ENCODE results near the gene CLEC10A. TPM values are rescaled to one million over a fixed set of nuclear protein-coding genes. Genes with fewer than 3 reads are reported as not detected.

Gene CLEC10A
- total and polyA plus RNA-seq, 2 experiments from 2014 or later, result not detected

GRCh38 chr17:7078711-7079110 is 1.3 kb downstream of the CLEC10A start:
- H3K79me2 ChIP-seq (ENCODE audit: insufficient read depth), result no peaks in the 10 kb centered on the region
- peaks cover 7% of the 10 kb centered on the region; the same call in 1 of the 2 replicates for H3K27me3 ChIP-seq (replicated peaks; ENCODE audit: insufficient read depth)
- H3F3A ChIP-seq (ENCODE audit: insufficient read depth), result no peaks in the 10 kb centered on the region
- no peak overlapping the region for H3K4me3 ChIP-seq
- no peaks in the 10 kb centered on the region for H4K20me1 ChIP-seq (ENCODE audit: insufficient read depth)
- H3K4me2 ChIP-seq (ENCODE audit: unreplicated experiment), result no peak overlapping the region
- no peaks in the 10 kb centered on the region for H3K9me2 ChIP-seq (ENCODE audit: insufficient read depth)
- no peak overlapping the region for H3K9ac ChIP-seq
- no peaks in the 10 kb centered on the region for H3K4me1 ChIP-seq (ENCODE audit: insufficient read depth)
- no peak for DNase-seq
- H3K9me3 ChIP-seq (ENCODE audit: low read depth), result no peaks in the 10 kb centered on the region
- WGBS, 2 experiments (ENCODE audit: low coverage in 1 of 2, low lambda C conversion rate in 2 of 2, missing lambda C conversion rate in 2 of 2), result 65 to 67% methylated on average over 10 of the region's 10 CpGs
- no peak overlapping the region for H3K27ac ChIP-seq
- TF ChIP-seq EZH2phosphoT487 (IDR thresholded peaks at IDR 0.05; ENCODE audit: insufficient read depth, low read depth), result no peak
- no peak for TF ChIP-seq EZH2 (IDR thresholded peaks at IDR 0.05; ENCODE audit: insufficient read depth, poor library complexity, severe bottlenecking)
- no peaks in the 10 kb centered on the region for H3K36me3 ChIP-seq (ENCODE audit: low read depth)
- in situ Hi-C loops (cut with MboI), result no loop called here
- no peak overlapping the region for H2AFZ ChIP-seq

- H3K4me1 ChIP-seq (ENCODE audit: insufficient read depth), result no peaks in the 10 kb centered on the region
- H3K9me3 ChIP-seq (ENCODE audit: low read depth), result no peaks in the 10 kb centered on the region
- H3K4me2 ChIP-seq (ENCODE audit: unreplicated experiment), result no peak overlapping the region
- no peak overlapping the region for H2AFZ ChIP-seq
- H3K36me3 ChIP-seq (ENCODE audit: low read depth), result no peaks in the 10 kb centered on the region
- DNase-seq, result no peak
- no peak overlapping the region for H3K27ac ChIP-seq
- H3K79me2 ChIP-seq (ENCODE audit: insufficient read depth), result no peaks in the 10 kb centered on the region
- TF ChIP-seq EZH2phosphoT487 (IDR thresholded peaks at IDR 0.05; ENCODE audit: insufficient read depth, low read depth), result no peak
- TF ChIP-seq EZH2 (IDR thresholded peaks at IDR 0.05; ENCODE audit: insufficient read depth, poor library complexity, severe bottlenecking), result no peak
- no peaks in the 10 kb centered on the region for H3K9me2 ChIP-seq (ENCODE audit: insufficient read depth)
- no peak overlapping the region for H3K4me3 ChIP-seq
- H3K27me3 ChIP-seq (replicated peaks; ENCODE audit: insufficient read depth), result peaks cover 5% of the 10 kb centered on the region; the same call in 1 of the 2 replicates
- H3F3A ChIP-seq (ENCODE audit: insufficient read depth), result no peaks in the 10 kb centered on the region
- 55 to 57% methylated on average over 6 to 7 of the region's 7 CpGs for WGBS, 2 experiments (ENCODE audit: low coverage in 1 of 2, low lambda C conversion rate in 2 of 2, missing lambda C conversion rate in 2 of 2)
- in situ Hi-C loops (cut with MboI), result no loop called here
- no peak overlapping the region for H3K9ac ChIP-seq
- H4K20me1 ChIP-seq (ENCODE audit: insufficient read depth), result no peaks in the 10 kb centered on the region
These were observed 2.0 kb downstream of the CLEC10A start for GRCh38 chr17:7077911-7078546.

DNA sequence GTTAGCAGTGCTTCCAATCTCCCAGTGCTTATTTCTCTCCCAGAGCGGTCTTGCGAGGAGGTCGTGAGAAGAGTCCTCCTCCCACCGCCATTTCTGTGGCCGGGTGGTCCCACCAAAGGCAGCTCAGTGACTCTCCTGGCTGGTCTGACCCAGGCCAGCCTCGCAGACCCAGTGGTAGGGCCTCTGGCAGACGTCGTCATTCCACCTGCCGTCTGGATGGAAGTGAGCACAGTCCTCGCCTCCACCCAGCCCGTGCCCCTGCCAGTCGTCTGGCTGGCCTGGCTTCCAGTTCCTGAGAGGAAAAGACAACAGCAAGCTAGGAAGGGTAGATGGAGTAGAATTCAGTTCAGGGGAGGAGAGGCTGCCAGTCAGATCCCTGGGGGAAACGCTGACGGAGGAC is 5.1 kb downstream of the CLEC10A start:
- H3K4me1 ChIP-seq (ENCODE audit: insufficient read depth), result no peaks in the 10 kb centered on the region
- H2AFZ ChIP-seq, result no peak overlapping the region
- H3K79me2 ChIP-seq (ENCODE audit: insufficient read depth), result no peaks in the 10 kb centered on the region
- DNase-seq, result no peak
- H4K20me1 ChIP-seq (ENCODE audit: insufficient read depth), result no peaks in the 10 kb centered on the region
- H3K36me3 ChIP-seq (ENCODE audit: low read depth), result no peaks in the 10 kb centered on the region
- H3K27me3 ChIP-seq (replicated peaks; ENCODE audit: insufficient read depth), result peaks cover 3% of the 10 kb centered on the region; the same call in 1 of the 2 replicates
- H3F3A ChIP-seq (ENCODE audit: insufficient read depth), result no peaks in the 10 kb centered on the region
- H3K9me2 ChIP-seq (ENCODE audit: insufficient read depth), result no peaks in the 10 kb centered on the region
- no peak overlapping the region for H3K9ac ChIP-seq
- TF ChIP-seq EZH2phosphoT487 (IDR thresholded peaks at IDR 0.05; ENCODE audit: insufficient read depth, low read depth), result no peak
- no peak for TF ChIP-seq EZH2 (IDR thresholded peaks at IDR 0.05; ENCODE audit: insufficient read depth, poor library complexity, severe bottlenecking)
- H3K9me3 ChIP-seq (ENCODE audit: low read depth), result no peaks in the 10 kb centered on the region
- WGBS, 2 experiments (ENCODE audit: low coverage in 1 of 2, low lambda C conversion rate in 2 of 2, missing lambda C conversion rate in 2 of 2), result 59 to 61% methylated on average over 14 of the region's 14 CpGs
- no peak overlapping the region for H3K27ac ChIP-seq
- no peak overlapping the region for H3K4me3 ChIP-seq
- in situ Hi-C loops (cut with MboI), result no loop called here
- no peak overlapping the region for H3K4me2 ChIP-seq (ENCODE audit: unreplicated experiment)

DNA sequence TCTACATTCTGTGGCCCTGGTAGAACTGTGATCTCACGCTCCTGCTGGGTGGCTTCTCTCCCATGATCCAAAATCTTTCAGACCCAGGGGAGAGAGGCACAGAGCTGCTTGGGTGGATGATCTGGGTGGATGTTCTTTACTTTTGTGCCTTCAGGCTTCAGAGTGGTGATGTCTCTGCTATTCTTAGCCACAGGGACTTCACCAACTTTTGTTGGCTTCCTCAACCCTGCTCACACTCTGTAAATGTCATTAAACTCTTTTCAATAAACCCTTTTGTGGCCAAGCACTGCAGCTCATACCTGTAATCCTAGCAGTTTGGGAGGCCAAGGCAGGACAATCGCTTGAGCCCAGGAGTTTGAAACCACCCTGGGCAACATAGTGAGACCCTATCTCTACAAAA is 7.6 kb downstream of the CLEC10A start:
- no peaks in the 10 kb centered on the region for H3K4me1 ChIP-seq (ENCODE audit: insufficient read depth)
- no peak overlapping the region for H2AFZ ChIP-seq
- H3K36me3 ChIP-seq (ENCODE audit: low read depth), result no peaks in the 10 kb centered on the region
- H3K9ac ChIP-seq, result no peak overlapping the region
- no peak overlapping the region for H3K27ac ChIP-seq
- no peaks in the 10 kb centered on the region for H3K9me2 ChIP-seq (ENCODE audit: insufficient read depth)
- H3F3A ChIP-seq (ENCODE audit: insufficient read depth), result no peaks in the 10 kb centered on the region
- in situ Hi-C loops (cut with MboI), result no loop called here
- no peak for DNase-seq
- no peak overlapping the region for H3K4me3 ChIP-seq
- H3K27me3 ChIP-seq (replicated peaks; ENCODE audit: insufficient read depth), result peaks cover 3% of the 10 kb centered on the region; the same call in 1 of the 2 replicates
- TF ChIP-seq EZH2phosphoT487 (IDR thresholded peaks at IDR 0.05; ENCODE audit: insufficient read depth, low read depth) (no peak), EZH2 (IDR thresholded peaks at IDR 0.05; ENCODE audit: insufficient read depth, poor library complexity, severe bottlenecking) (no peak)
- no peak overlapping the region for H3K4me2 ChIP-seq (ENCODE audit: unreplicated experiment)
- H3K9me3 ChIP-seq (ENCODE audit: low read depth), result no peaks in the 10 kb centered on the region
- WGBS, 2 experiments (ENCODE audit: low coverage in 1 of 2, low lambda C conversion rate in 2 of 2, missing lambda C conversion rate in 2 of 2), result 74 to 84% methylated on average over 2 of the region's 2 CpGs
- no peaks in the 10 kb centered on the region for H3K79me2 ChIP-seq (ENCODE audit: insufficient read depth)
- H4K20me1 ChIP-seq (ENCODE audit: insufficient read depth), result no peaks in the 10 kb centered on the region

Measured in GM23248 (cell line).